ENCODE measurements around the gene STX4. TPM values are rescaled to one million over a fixed set of nuclear protein-coding genes. Genes with fewer than 3 reads are reported as not detected.

The STX4 gene
- total RNA-seq, 1 experiment from 2014 or later, result 26.0 TPM

GRCh38 chr16:31077592-31078396 is 44.4 kb downstream of the STX4 start:
- H3K79me2 ChIP-seq (ENCODE audit: insufficient read depth, low read length), result peaks cover 41% of the 10 kb centered on the region
- ATAC-seq (no peak), DNase-seq (ENCODE audit: low read depth, low spot score) (no peak)
- H3K4me3 ChIP-seq (replicated peaks in 1 of 2; ENCODE audit: low read depth in 1 of 2, low read length in 2 of 2), result no peak overlapping the region
- no peak overlapping the region for H2AFZ ChIP-seq (ENCODE audit: low read depth, low read length, poor library complexity, severe bottlenecking)
- intact Hi-C loops (cut with micrococcal nuclease), result loop anchor here (10.0 kb wide), 1 partner anchor 377 kb away; the partner anchor contains the start of gene ARMC5
- H3K9me3 ChIP-seq (ENCODE audit: control insufficient read depth in 1 of 2, insufficient read depth in 1 of 2, low read depth in 1 of 2, low read length in 2 of 2), result no peaks in the 10 kb centered on the region
- no peak overlapping the region for H3K27ac ChIP-seq (ENCODE audit: low read depth, low read length)
- RAD21 ChIA-PET (ENCODE audit: low non-redundant PET in 1 of 2, low total read pairs in 2 of 2, uncharacterized antibody in 2 of 2, unreplicated experiment in 2 of 2), result no interaction called here
- H4K20me1 ChIP-seq (ENCODE audit: insufficient read depth), result no peaks in the 10 kb centered on the region
- no peak overlapping the region for H3K9ac ChIP-seq (ENCODE audit: low read length)
- peaks cover 3 to 18% of the 10 kb centered on the region in 2 experiments; a peak in 2 of 4 replicates for H3K4me1 ChIP-seq (ENCODE audit: control insufficient read depth in 1 of 2, insufficient read depth in 2 of 2, low read length in 2 of 2)
- no TSS peak for BruUV-seq (replicated peaks)
- no peak overlapping the region for H3K4me2 ChIP-seq (ENCODE audit: low read length)
- no peaks in the 10 kb centered on the region for H3K9me2 ChIP-seq (ENCODE audit: insufficient read depth)
- peaks cover 14 to 42% of the 10 kb centered on the region in 2 experiments for H3K36me3 ChIP-seq (ENCODE audit: control insufficient read depth in 1 of 2, insufficient read depth in 2 of 2, low read length in 2 of 2)
- no peaks in the 10 kb centered on the region for H3K27me3 ChIP-seq (ENCODE audit: insufficient read depth, low read length)
- CTCF ChIA-PET, result no interaction called here
- TF ChIP-seq CTCF (IDR thresholded peaks at IDR 0.05 in 2 of 3, conservative IDR thresholded peaks at IDR 0.05 in 1 of 3; ENCODE audit: borderline replicate concordance in 1 of 3, insufficient read depth in 1 of 3, low read depth in 2 of 3, low read length in 2 of 3) (peak in 1 of 3 experiments; percentile 26; a peak in 2 of 6 replicates), YY1 (IDR thresholded peaks at IDR 0.05; ENCODE audit: extremely low read depth, insufficient replicate concordance, low read depth, low read length) (no peak)
- POLR2A ChIA-PET, result no interaction called here

GRCh38 chr16:31078597-31079341 is 45.4 kb downstream of the STX4 start:
- H3K79me2 ChIP-seq (ENCODE audit: insufficient read depth, low read length), result peaks cover 38% of the 10 kb centered on the region
- ChIA-PET CTCF (no interaction called here), POLR2A (no interaction called here), RAD21 (ENCODE audit: low non-redundant PET in 1 of 2, low total read pairs in 2 of 2, uncharacterized antibody in 2 of 2, unreplicated experiment in 2 of 2) (no interaction called here)
- H3K36me3 ChIP-seq (ENCODE audit: control insufficient read depth in 1 of 2, insufficient read depth in 2 of 2, low read length in 2 of 2), result peaks cover 19 to 42% of the 10 kb centered on the region in 2 experiments
- H4K20me1 ChIP-seq (ENCODE audit: insufficient read depth), result no peaks in the 10 kb centered on the region
- intact Hi-C loops (cut with micrococcal nuclease), result loop anchor here (10.0 kb wide), 1 partner anchor 376 kb away; the partner anchor contains the start of gene ARMC5
- H3K4me1 ChIP-seq (ENCODE audit: control insufficient read depth in 1 of 2, insufficient read depth in 2 of 2, low read length in 2 of 2), result peaks cover 3 to 19% of the 10 kb centered on the region in 2 experiments; a peak in 2 of 4 replicates
- no peaks in the 10 kb centered on the region for H3K27me3 ChIP-seq (ENCODE audit: insufficient read depth, low read length)
- H3K9ac ChIP-seq (ENCODE audit: low read length), result no peak overlapping the region
- no peaks in the 10 kb centered on the region for H3K9me3 ChIP-seq (ENCODE audit: control insufficient read depth in 1 of 2, insufficient read depth in 1 of 2, low read depth in 1 of 2, low read length in 2 of 2)
- BruUV-seq (replicated peaks), result no TSS peak
- no peak overlapping the region for H3K27ac ChIP-seq (ENCODE audit: low read depth, low read length)
- TF ChIP-seq MAX (IDR thresholded peaks at IDR 0.05), result no peak
- no peak for TF ChIP-seq SP1 (IDR thresholded peaks at IDR 0.05; ENCODE audit: low read depth)
- TF ChIP-seq ELF1 (IDR thresholded peaks at IDR 0.05; ENCODE audit: borderline replicate concordance, low read depth), result no peak
- no peak for TF ChIP-seq CEBPB (IDR thresholded peaks at IDR 0.05; ENCODE audit: low read depth)
- TF ChIP-seq EZH2 (IDR thresholded peaks at IDR 0.05), result no peak
- TF ChIP-seq POLR2A (IDR thresholded peaks at IDR 0.05; ENCODE audit: borderline replicate concordance, extremely low read depth, insufficient read depth, insufficient read length), result no peak
- no peak for TF ChIP-seq SRF (IDR thresholded peaks at IDR 0.05; ENCODE audit: low read depth)
- TF ChIP-seq ATF3 (IDR thresholded peaks at IDR 0.05), result no peak
- no peak for TF ChIP-seq CTCF (IDR thresholded peaks at IDR 0.05 in 2 of 3, conservative IDR thresholded peaks at IDR 0.05 in 1 of 3; ENCODE audit: borderline replicate concordance in 1 of 3, insufficient read depth in 1 of 3, low read depth in 2 of 3, low read length in 2 of 3)
- TF ChIP-seq EZH2phosphoT487 (IDR thresholded peaks at IDR 0.05; ENCODE audit: borderline replicate concordance), result no peak
- TF ChIP-seq FOSL1 (IDR thresholded peaks at IDR 0.05; ENCODE audit: low read depth), result no peak
- H2AFZ ChIP-seq (ENCODE audit: low read depth, low read length, poor library complexity, severe bottlenecking), result no peak overlapping the region
- H3K4me2 ChIP-seq (ENCODE audit: low read length), result no peak overlapping the region
- H3K4me3 ChIP-seq (replicated peaks in 1 of 2; ENCODE audit: low read depth in 1 of 2, low read length in 2 of 2), result no peak overlapping the region
- ATAC-seq, result no peak
- no peak for DNase-seq (ENCODE audit: low read depth, low spot score)
- no peaks in the 10 kb centered on the region for H3K9me2 ChIP-seq (ENCODE audit: insufficient read depth)
